Activated CD4-positive, alpha-beta T cell treated with anti-CD3 and anti-CD28 coated beads, Interleukin-2, amount 50 U/mL, for 16 hours (primary cell): ENCODE data around the gene DTD1.
"Not testable (repeated sequence)": the region's sequence is repeated elsewhere in the genome, so short reads cannot be mapped to it uniquely, and the experiment has no call there.

Source experiments
- DNase-seq: peaks from one replicate; pipeline ENCODE4 v3.0.0-alpha.2; 2020

Gene DTD1

GRCh38 chr20:18749528-18749927, 161.7 kb downstream of the DTD1 start:
- no peak for DNase-seq

- DNase-seq, result no peak
These were observed 162.9 kb downstream of the DTD1 start for GRCh38 chr20:18750735-18751134.

- DNase-seq, result no peak
These were observed 166.3 kb downstream of the DTD1 start for GRCh38 chr20:18754030-18754652.

GRCh38 chr20:18754653-18755045, 166.8 kb downstream of the DTD1 start:
- no peak for DNase-seq

GRCh38 chr20:18760852-18761251, 173.0 kb downstream of the DTD1 start:
- DNase-seq, result not testable (repeated sequence)

GRCh38 chr20:18767676-18768075, 179.8 kb downstream of the DTD1 start:
- DNase-seq, result no peak

GRCh38 chr20:18773566-18773965, 185.7 kb downstream of the DTD1 start:
- DNase-seq, result no peak

GRCh38 chr20:18774207-18774606, 186.4 kb downstream of the DTD1 start:
- no peak for DNase-seq

GRCh38 chr20:18775633-18776032, 187.8 kb downstream of the DTD1 start:
- no peak for DNase-seq

GRCh38 chr20:18778690-18779392, 191.0 kb downstream of the DTD1 start:
- DNase-seq, result no peak

GRCh38 chr20:18780385-18781130, 192.7 kb downstream of the DTD1 start:
- DNase-seq, result no peak

- DNase-seq, result no peak
These were observed 193.7 kb downstream of the DTD1 start for GRCh38 chr20:18781509-18781908.

GRCh38 chr20:18783385-18783959, 195.6 kb downstream of the DTD1 start:
- DNase-seq, result no peak

GRCh38 chr20:18787046-18787445, 199.2 kb downstream of the DTD1 start:
- DNase-seq, result not testable (repeated sequence)

- no peak for DNase-seq
These were observed 200.2 kb downstream of the DTD1 start for GRCh38 chr20:18788021-18788420.

GRCh38 chr20:18790787-18791186, 202.9 kb downstream of the DTD1 start:
- DNase-seq, result no peak

GRCh38 chr20:18793625-18794427, 206.0 kb downstream of the DTD1 start:
- DNase-seq, result peak; percentile 88

- DNase-seq, result no peak
These were observed 206.6 kb downstream of the DTD1 start for GRCh38 chr20:18794428-18794787.

- no peak for DNase-seq
These were observed 207.5 kb downstream of the DTD1 start for GRCh38 chr20:18795366-18795765.

- peak; percentile 43 for DNase-seq
These were observed 208.5 kb downstream of the DTD1 start for GRCh38 chr20:18796282-18796833.

- no peak for DNase-seq
These were observed 213.7 kb downstream of the DTD1 start for GRCh38 chr20:18801516-18801915.

- DNase-seq, result no peak
These were observed 214.3 kb downstream of the DTD1 start for GRCh38 chr20:18802012-18802634.
